Measurements from ENCODE around the gene TMX4.

DNA sequence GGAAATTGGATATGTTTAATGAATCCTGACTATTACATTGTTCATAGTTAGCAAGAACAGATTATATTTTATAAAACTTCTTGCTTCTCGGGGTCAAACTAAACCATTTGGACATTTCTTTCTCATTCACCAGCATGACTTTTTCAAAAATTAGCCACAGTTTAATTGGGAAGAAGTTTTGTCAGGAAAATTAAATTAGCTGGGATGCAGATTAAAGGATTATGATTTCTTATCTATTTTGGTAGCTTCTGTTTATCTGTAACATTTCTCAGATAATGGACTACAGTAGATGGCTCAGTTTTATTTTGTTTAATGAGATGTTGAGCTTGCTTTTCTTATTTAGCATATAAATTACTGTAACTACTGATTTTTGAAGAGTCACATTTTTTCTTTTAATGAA, 26.4 kb upstream of the TMX4 start:
- TF ChIP-seq, protein P1, sequence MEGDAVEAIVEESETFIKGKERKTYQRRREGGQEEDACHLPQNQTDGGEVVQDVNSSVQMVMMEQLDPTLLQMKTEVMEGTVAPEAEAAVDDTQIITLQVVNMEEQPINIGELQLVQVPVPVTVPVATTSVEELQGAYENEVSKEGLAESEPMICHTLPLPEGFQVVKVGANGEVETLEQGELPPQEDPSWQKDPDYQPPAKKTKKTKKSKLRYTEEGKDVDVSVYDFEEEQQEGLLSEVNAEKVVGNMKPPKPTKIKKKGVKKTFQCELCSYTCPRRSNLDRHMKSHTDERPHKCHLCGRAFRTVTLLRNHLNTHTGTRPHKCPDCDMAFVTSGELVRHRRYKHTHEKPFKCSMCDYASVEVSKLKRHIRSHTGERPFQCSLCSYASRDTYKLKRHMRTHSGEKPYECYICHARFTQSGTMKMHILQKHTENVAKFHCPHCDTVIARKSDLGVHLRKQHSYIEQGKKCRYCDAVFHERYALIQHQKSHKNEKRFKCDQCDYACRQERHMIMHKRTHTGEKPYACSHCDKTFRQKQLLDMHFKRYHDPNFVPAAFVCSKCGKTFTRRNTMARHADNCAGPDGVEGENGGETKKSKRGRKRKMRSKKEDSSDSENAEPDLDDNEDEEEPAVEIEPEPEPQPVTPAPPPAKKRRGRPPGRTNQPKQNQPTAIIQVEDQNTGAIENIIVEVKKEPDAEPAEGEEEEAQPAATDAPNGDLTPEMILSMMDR (tag by site-specific recombination; IDR thresholded peaks at IDR 0.05): no peak
- TF ChIP-seq HOXC10 (CRISPR knock-in tag; IDR thresholded peaks at IDR 0.05) (no peak), ZNF626 (tag by site-specific recombination; IDR thresholded peaks at IDR 0.05) (no peak), SP2 (tag by site-specific recombination; IDR thresholded peaks at IDR 0.05) (no peak), ZNF121 (tag by site-specific recombination; IDR thresholded peaks at IDR 0.05) (no peak), YY1 (tag by site-specific recombination; IDR thresholded peaks at IDR 0.05) (no peak), SETDB1 (IDR thresholded peaks at IDR 0.05; ENCODE audit: insufficient read length, low read length) (no peak), ZBTB11 (tag by site-specific recombination; conservative IDR thresholded peaks at IDR 0.05; ENCODE audit: low read depth) (no peak), ZNF830 (tag by site-specific recombination; IDR thresholded peaks at IDR 0.05; ENCODE audit: low read depth) (no peak), ZNF76 (tag by site-specific recombination; IDR thresholded peaks at IDR 0.05; ENCODE audit: borderline replicate concordance, low read depth) (no peak), PATZ1 (tag by site-specific recombination; IDR thresholded peaks at IDR 0.05) (no peak), GLI4 (tag by site-specific recombination; IDR thresholded peaks at IDR 0.05) (no peak)

Data from HEK293 (cell line).